Measurements from ENCODE around the gene NAMPT. TPM values are rescaled to one million over a fixed set of nuclear protein-coding genes. Genes with fewer than 3 reads are reported as not detected.

Gene NAMPT
- 190 and 274 TPM in 2 replicates for polyA plus RNA-seq (2011; rRNA removed)
- polyA plus RNA-seq (2012; cell fraction: cytosol; rRNA removed) = 43.9 and 51.4 TPM in 2 replicates
- polyA plus RNA-seq (2012; cell fraction: nucleus; rRNA removed) = 24.0 and 26.8 TPM in 2 replicates
- 186 to 245 TPM (median 213 TPM) in 3 replicates for polyA plus RNA-seq (2017; fragmentation: RNase III; extraction: RNeasy Plus Mini Kit Qiagen cat#74134 plus additional on column Dnase treatment)
- polyA minus RNA-seq (2011; rRNA and poly(A)+ RNA removed) = 83.9 and 110 TPM in 2 replicates

DNA sequence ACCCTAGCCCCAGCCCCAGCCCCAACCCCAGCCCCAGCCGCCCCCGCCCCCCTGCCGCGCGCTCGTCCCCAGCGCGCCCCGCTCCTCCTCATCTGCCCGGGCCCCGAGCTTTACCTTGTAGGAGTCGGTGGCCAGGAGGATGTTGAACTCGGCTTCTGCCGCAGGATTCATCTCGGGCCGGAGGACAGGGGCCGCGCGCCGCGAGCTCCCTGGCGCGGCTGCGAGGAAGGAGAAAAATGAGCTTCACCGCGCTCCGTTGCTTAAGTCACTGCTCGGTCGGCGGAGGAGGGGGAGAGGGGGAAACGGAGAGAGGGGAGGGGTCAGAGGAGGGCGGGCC lies at the start of gene NAMPT:
TSS of gene NAMPT (minus strand) at position 270 of the 337 bp plus-strand sequence. CDS start at position 171, 99 bp downstream.
- 0% methylated on average over 9 of the region's 32 CpGs for WGBS (ENCODE audit: missing lambda C conversion rate)
- H3K4me2 ChIP-seq = peak within 1 kb of the TSS; percentile 79
- FAIRE-seq = no peak
- TF ChIP-seq, protein P1, sequence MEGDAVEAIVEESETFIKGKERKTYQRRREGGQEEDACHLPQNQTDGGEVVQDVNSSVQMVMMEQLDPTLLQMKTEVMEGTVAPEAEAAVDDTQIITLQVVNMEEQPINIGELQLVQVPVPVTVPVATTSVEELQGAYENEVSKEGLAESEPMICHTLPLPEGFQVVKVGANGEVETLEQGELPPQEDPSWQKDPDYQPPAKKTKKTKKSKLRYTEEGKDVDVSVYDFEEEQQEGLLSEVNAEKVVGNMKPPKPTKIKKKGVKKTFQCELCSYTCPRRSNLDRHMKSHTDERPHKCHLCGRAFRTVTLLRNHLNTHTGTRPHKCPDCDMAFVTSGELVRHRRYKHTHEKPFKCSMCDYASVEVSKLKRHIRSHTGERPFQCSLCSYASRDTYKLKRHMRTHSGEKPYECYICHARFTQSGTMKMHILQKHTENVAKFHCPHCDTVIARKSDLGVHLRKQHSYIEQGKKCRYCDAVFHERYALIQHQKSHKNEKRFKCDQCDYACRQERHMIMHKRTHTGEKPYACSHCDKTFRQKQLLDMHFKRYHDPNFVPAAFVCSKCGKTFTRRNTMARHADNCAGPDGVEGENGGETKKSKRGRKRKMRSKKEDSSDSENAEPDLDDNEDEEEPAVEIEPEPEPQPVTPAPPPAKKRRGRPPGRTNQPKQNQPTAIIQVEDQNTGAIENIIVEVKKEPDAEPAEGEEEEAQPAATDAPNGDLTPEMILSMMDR (IDR thresholded peaks at IDR 0.05) = no peak
- TF ChIP-seq PHF8 (IDR thresholded peaks at IDR 0.05; ENCODE audit: borderline replicate concordance, low read depth) = peak; percentile 36; the same call in 1 of the 2 replicates
- TF ChIP-seq, protein P2, sequence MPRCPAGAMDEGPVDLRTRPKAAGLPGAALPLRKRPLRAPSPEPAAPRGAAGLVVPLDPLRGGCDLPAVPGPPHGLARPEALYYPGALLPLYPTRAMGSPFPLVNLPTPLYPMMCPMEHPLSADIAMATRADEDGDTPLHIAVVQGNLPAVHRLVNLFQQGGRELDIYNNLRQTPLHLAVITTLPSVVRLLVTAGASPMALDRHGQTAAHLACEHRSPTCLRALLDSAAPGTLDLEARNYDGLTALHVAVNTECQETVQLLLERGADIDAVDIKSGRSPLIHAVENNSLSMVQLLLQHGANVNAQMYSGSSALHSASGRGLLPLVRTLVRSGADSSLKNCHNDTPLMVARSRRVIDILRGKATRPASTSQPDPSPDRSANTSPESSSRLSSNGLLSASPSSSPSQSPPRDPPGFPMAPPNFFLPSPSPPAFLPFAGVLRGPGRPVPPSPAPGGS (IDR thresholded peaks at IDR 0.05) = 0 out of 3 replicates have a peak, but pooled peaks have one; percentile 61
- peak in 1 of 2 experiments; percentile 50; a peak in 1 of 5 replicates for TF ChIP-seq JUN (IDR thresholded peaks at IDR 0.05)
- TF ChIP-seq POLR2A (IDR thresholded peaks at IDR 0.05; ENCODE audit: low read length) = peak; percentile 68
- no peak for DNase-seq (ENCODE audit: low read depth in 1 of 2, low spot score in 1 of 2)
- ATAC-seq = no peak; a peak in 1 of 6 replicates
- peak within 1 kb of the TSS; percentile 70 for H3K4me3 ChIP-seq
- ChIA-PET CTCF (interaction anchor here (0.7 to 2.5 kb wide), 6 partner anchors 59 to 182 kb away, joined by 3 to 12 read pairs (median 4); no protein-coding TSS in a partner anchor), POLR2A (interaction anchor here (0.6 to 3.0 kb wide), 27 partner anchors 12 to 1016 kb away, joined by 3 to 36 read pairs (median 5); partner anchors contain the start of gene HBP1)
- H3K27ac ChIP-seq = peak within 1 kb of the TSS; percentile 92 to 98
- no peaks in the 10 kb centered on the region for H3K9me3 ChIP-seq
- peaks cover 33% of the 10 kb centered on the region for H3K4me1 ChIP-seq

DNA sequence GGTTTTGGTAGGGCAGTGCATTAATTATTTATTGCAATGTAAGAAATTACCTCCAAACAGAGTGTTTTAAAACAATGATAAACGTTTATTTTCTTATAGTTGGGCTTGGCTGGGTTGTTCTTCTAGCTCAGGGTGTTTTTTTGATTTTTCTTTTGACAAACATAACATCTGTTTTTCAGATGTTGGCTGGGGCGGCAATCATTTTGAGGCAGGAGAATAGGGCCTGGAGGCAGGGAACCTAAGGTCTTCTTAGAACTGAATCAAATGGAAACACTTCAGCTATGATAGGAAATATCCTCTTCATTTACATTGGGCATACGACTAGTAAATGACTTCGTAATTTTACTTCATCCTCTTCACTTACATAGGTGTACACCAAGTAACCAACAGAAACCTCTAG lies 47.4 kb upstream of the NAMPT start:
- H3K27ac ChIP-seq = no peak overlapping the region
- ChIA-PET CTCF (interaction anchor here (1.0 to 2.3 kb wide), 3 partner anchors 8 to 130 kb away, joined by 3 to 9 read pairs (median 7); no protein-coding TSS in a partner anchor), POLR2A (interaction anchor here (1.6 kb wide), 1 partner anchor 47 kb away, joined by 8 read pairs; the partner anchor contains the start of gene NAMPT)
- no peak for DNase-seq (ENCODE audit: low read depth in 1 of 2, low spot score in 1 of 2)
- 0 out of 3 replicates have a peak, but pooled peaks cover 3% of the 10 kb centered on the region for H3K9me3 ChIP-seq
- ATAC-seq = no peak
- no peak for FAIRE-seq
- 71% methylated on average over 4 of the region's 4 CpGs for whole genome bisulfite sequencing (ENCODE audit: missing lambda C conversion rate)
- TF ChIP-seq, protein P3, sequence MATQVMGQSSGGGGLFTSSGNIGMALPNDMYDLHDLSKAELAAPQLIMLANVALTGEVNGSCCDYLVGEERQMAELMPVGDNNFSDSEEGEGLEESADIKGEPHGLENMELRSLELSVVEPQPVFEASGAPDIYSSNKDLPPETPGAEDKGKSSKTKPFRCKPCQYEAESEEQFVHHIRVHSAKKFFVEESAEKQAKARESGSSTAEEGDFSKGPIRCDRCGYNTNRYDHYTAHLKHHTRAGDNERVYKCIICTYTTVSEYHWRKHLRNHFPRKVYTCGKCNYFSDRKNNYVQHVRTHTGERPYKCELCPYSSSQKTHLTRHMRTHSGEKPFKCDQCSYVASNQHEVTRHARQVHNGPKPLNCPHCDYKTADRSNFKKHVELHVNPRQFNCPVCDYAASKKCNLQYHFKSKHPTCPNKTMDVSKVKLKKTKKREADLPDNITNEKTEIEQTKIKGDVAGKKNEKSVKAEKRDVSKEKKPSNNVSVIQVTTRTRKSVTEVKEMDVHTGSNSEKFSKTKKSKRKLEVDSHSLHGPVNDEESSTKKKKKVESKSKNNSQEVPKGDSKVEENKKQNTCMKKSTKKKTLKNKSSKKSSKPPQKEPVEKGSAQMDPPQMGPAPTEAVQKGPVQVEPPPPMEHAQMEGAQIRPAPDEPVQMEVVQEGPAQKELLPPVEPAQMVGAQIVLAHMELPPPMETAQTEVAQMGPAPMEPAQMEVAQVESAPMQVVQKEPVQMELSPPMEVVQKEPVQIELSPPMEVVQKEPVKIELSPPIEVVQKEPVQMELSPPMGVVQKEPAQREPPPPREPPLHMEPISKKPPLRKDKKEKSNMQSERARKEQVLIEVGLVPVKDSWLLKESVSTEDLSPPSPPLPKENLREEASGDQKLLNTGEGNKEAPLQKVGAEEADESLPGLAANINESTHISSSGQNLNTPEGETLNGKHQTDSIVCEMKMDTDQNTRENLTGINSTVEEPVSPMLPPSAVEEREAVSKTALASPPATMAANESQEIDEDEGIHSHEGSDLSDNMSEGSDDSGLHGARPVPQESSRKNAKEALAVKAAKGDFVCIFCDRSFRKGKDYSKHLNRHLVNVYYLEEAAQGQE (IDR thresholded peaks at IDR 0.05) = no peak
- no peak for TF ChIP-seq GATA3 (IDR thresholded peaks at IDR 0.05; ENCODE audit: borderline replicate concordance)
- no peak for TF ChIP-seq HOXA7 (CRISPR knock-in tag; IDR thresholded peaks at IDR 0.05)
- no peak for TF ChIP-seq BHLHE40 (IDR thresholded peaks at IDR 0.05; ENCODE audit: low read depth, low read length)
- no peak for TF ChIP-seq NFE2L2 (conservative IDR thresholded peaks at IDR 0.05; ENCODE audit: low read length)
- no peak for TF ChIP-seq EP300 (IDR thresholded peaks at IDR 0.05)
- no peak for TF ChIP-seq HDAC2 (IDR thresholded peaks at IDR 0.05)
- H3K4me2 ChIP-seq = no peak overlapping the region
- no peak overlapping the region for H3K4me3 ChIP-seq
- H3K4me1 ChIP-seq = peaks cover 28% of the 10 kb centered on the region

DNA sequence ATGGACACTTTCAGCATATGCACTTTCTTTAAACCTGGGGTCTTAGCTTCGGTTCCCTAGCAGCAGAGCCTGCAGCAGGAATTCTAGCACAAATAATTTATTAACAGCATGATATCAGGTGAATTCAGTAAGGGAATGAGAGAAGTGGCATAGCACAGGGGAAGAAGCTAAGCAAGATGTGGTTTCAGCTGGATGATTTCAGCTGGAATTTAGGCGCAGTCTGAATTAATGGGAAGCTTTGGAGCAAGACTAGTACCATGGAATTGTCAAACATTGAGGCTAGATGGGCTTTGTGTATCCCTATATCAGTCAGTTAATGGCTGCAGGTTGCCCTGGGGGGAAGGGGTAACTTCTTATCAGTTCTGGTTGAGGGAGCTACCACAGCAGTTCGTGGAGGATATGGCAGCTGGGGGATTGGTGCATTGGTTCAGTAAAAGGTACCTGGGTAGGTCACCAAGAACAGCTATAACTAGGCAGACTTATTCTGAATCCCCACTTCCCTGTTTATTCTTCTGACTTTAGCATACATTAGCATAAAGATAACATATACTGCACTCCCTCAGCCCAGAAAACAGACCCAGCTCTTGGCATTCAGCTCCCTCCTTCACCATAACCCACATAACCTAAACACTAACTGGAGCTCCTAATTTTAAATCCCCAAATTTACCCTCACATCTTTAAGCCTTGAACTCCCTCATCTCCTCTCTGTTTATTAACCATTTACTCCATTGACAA lies 46.8 kb upstream of the NAMPT start:
- H3K27ac ChIP-seq = no peak overlapping the region
- ChIA-PET CTCF (interaction anchor here (1.0 to 2.3 kb wide), 4 partner anchors 8 to 153 kb away, joined by 3 to 9 read pairs (median 5); no protein-coding TSS in a partner anchor), POLR2A (interaction anchor here (1.6 kb wide), 1 partner anchor 46 kb away, joined by 8 read pairs; the partner anchor contains the start of gene NAMPT)
- WGBS (ENCODE audit: missing lambda C conversion rate) = 56% methylated on average over 3 of the region's 3 CpGs
- FAIRE-seq = no peak
- ATAC-seq = no peak
- no peak overlapping the region for H3K4me2 ChIP-seq
- no peak overlapping the region for H3K4me3 ChIP-seq
- DNase-seq (ENCODE audit: low read depth in 1 of 2, low spot score in 1 of 2) = no peak
- peaks cover 33% of the 10 kb centered on the region for H3K4me1 ChIP-seq
- no peak for TF ChIP-seq POLR2AphosphoS2 (conservative IDR thresholded peaks at IDR 0.05; ENCODE audit: low read length)
- TF ChIP-seq HOXB13 (CRISPR knock-in tag; IDR thresholded peaks at IDR 0.05; ENCODE audit: low read depth) = no peak
- no peak for TF ChIP-seq ZC3H11A (IDR thresholded peaks at IDR 0.05)
- no peak for TF ChIP-seq ZNF302 (CRISPR knock-in tag; IDR thresholded peaks at IDR 0.05)
- TF ChIP-seq HOXA7 (CRISPR knock-in tag; IDR thresholded peaks at IDR 0.05) = no peak
- TF ChIP-seq, protein P4, sequence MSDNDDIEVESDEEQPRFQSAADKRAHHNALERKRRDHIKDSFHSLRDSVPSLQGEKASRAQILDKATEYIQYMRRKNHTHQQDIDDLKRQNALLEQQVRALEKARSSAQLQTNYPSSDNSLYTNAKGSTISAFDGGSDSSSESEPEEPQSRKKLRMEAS (IDR thresholded peaks at IDR 0.05) = no peak
- TF ChIP-seq SMC3 (IDR thresholded peaks at IDR 0.05) = no peak
- no peak for TF ChIP-seq ZSCAN20 (CRISPR knock-in tag; IDR thresholded peaks at IDR 0.05)
- no peak for TF ChIP-seq KDM1A (IDR thresholded peaks at IDR 0.05; ENCODE audit: low read depth)
- TF ChIP-seq POLR2A (IDR thresholded peaks at IDR 0.05; ENCODE audit: low read length) = no peak
- no peak for TF ChIP-seq EHF (CRISPR knock-in tag; IDR thresholded peaks at IDR 0.05)
- TF ChIP-seq CHD2 (IDR thresholded peaks at IDR 0.05; ENCODE audit: low read length, partially characterized antibody) = no peak
- no peak for TF ChIP-seq HOXB5 (CRISPR knock-in tag; IDR thresholded peaks at IDR 0.05)
- TF ChIP-seq ZFP36 (IDR thresholded peaks at IDR 0.05; ENCODE audit: borderline replicate concordance, partially characterized antibody) = no peak
- no peak for TF ChIP-seq MAZ (IDR thresholded peaks at IDR 0.05; ENCODE audit: borderline replicate concordance, low read depth, low read length)
- TF ChIP-seq FOSB (CRISPR knock-in tag; IDR thresholded peaks at IDR 0.05) = no peak
- no peaks in the 10 kb centered on the region for H3K9me3 ChIP-seq

Measured in A549 (cell line).